Uterine smooth muscle cell (primary cell): ENCODE data around the gene CYP24A1. TPM values are rescaled to one million over a fixed set of nuclear protein-coding genes. Genes with fewer than 3 reads are reported as not detected.

Experiments used
- total RNA-seq: library from RNA; depleted of rRNA; stranded (reverse); fragments of >200 nt; gene quantifications from 2 replicates; pipeline ENCODE4 v1.2.3, GENCODE V29; 2014

The CYP24A1 gene
- total RNA-seq, result not detected in 2 replicates

DNA sequence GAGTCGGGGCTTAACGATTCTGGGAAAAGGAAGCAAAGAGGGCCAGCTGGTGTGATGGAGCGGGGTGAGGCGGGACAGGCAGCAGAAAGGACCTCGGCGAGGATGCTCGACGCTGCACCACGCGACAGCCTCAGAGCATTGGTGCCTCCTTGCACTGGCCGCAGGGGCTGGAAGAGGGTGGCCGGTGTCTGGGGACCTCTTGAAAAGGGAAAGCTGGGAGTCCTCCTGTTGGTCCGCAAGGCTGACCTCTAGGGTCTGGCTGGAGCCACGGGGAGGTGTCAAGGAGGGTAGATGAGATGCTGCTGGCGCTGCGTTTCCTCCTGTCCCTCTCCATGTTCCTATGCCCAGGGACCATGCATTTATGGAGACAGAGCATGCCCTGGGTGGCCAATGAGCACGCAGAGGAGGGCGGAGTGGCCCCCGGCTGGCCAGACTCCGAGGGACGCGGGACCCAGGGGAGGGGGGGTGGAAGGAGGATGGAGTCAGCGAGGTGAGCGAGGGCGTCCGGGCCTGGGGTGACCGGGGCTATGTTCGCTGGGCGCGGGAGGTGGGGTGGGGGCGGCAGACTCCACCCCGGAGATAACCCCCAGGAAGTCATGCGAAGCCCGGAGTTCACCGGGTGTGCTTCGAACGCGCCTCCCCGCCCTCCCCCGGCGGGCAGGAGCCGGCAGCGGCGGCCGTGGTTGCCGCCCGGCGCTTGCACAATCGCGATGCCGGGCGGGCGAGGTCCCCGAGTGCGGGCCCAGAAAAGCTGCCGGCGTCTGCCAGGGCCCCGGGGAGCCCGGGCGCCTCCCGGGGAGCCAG is at the start of gene CYP24A1:
Gene CYP24A1 (minus strand): TSS at position 334 of the 804 bp plus-strand sequence. CDS start 407 bp downstream, outside the sequence.

DNA sequence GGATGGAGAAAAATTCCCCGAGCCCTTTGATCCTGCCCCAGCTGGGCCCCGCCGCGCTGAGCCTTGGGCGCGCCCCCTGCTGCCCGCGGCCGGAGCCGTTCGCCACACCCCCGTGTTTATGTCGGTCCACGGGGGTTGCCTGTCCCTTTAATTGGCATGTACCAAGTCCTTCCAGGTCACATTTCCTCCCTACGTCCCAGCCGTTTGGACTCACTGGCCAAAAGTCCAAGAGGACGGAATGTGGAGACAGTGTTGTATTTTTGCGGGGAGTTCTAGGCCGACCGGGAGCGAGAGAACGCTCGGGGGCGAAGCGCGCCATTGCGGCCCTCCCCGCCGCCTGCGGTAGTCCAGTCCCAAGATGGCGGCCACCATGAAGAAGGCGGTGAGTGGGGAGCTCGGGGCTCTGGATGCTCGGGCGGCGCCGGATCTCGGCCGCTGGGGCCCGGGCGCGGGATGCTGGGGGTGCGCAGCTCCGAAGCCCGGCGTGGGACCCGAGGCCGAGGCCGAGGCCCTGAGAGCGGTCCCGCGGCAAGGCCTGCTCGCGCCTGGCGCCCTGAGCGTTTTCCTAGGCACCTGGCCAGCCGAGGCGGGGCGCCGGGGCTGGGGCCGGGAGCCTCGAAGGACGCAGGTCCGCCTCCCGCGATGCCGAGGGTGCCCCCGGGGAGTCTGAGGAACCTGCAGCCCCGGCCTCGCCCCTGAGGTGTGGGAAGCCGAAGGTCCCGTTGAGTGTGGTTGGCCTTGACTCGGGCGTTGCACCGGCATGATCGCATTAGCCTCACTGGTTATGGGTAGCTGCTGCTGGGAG is 34.2 kb upstream of the CYP24A1 start, which contains the start of gene PFDN4:
Gene PFDN4 (plus strand): TSS at position 345 of the 805 bp plus-strand sequence. CDS start 14 bp downstream, at position 359.

Other genes with a start within 250 kb of the CYP24A1 start
- gene BCAS1, start 103.4 kb downstream of the CYP24A1 start, total RNA-seq, result under 0.01 and 0.11 TPM in 2 replicates
- 138 and 164 TPM in 2 replicates for gene PFDN4, start 34.1 kb upstream of the CYP24A1 start, total RNA-seq